Tibial nerve (tissue), 4 donors: ENCODE data around the gene TSHZ2. TPM values are rescaled to one million over a fixed set of nuclear protein-coding genes. Genes with fewer than 3 reads are reported as not detected.

ENCODE experiments used
- DNase-seq, 2 donors: peaks; one replicate each; pipeline ENCODE4 v3.0.0-alpha.2; 2019; ENCODE audit warnings: low spot score in 2 of 2
- H3K27ac ChIP-seq, 4 donors: fragments of 200-600 bp; sonication (generic) in 3 of 4; one replicate each; pipeline ENCODE4 v1.5.1; 2017 to 2019; ENCODE audit warnings: mild to moderate bottlenecking in 1 of 4
- H3K27me3 ChIP-seq, 2 donors: fragments of 200-600 bp; sonication (generic) in 1 of 2; one replicate each; pipeline versions ENCODE4 v1.5.1 to v1.6.0; 2017 to 2019
- H3K36me3 ChIP-seq, 3 donors: fragments of 200-600 bp; sonication (generic); one replicate each; pipeline ENCODE4 v1.5.1; 2018 to 2019
- H3K4me1 ChIP-seq, 4 donors: fragments of 200-600 bp; sonication (generic) in 3 of 4; one replicate each; pipeline ENCODE4 v1.5.1; 2017 to 2019
- H3K4me3 ChIP-seq, 4 donors: fragments of 200-600 bp; sonication (generic) in 3 of 4; one replicate each; pipeline ENCODE4 v1.5.1; 2017 to 2019; ENCODE audit warnings: mild to moderate bottlenecking in 1 of 4, moderate library complexity in 1 of 4
- H3K9me3 ChIP-seq, 4 donors: fragments of 200-600 bp; sonication (generic) in 3 of 4; one replicate each; pipeline ENCODE4 v1.5.1; 2017 to 2019
- EP300 ChIP-seq, 2 donors: sonication (generic); formaldehyde crosslinking; IDR thresholded peaks; one replicate each; pipeline ENCODE4 v1.6.1; 2017; ENCODE audit warnings: antibody characterized with exemption in 2 of 2, mild to moderate bottlenecking in 1 of 2
- POLR2A ChIP-seq, 2 donors: fragments of 450-650 bp; IDR thresholded peaks; one replicate each; pipeline ENCODE4 v1.6.1; 2017; ENCODE audit warnings: antibody characterized with exemption in 2 of 2, mild to moderate bottlenecking in 2 of 2, moderate library complexity in 2 of 2
- WGBS, 2 donors: methylation state at CpG; one replicate each; pipeline ENCODE4 v1.1.5; 2018; 5-methylcytosine and 5-hydroxymethylcytosine counted together
- total RNA-seq, 4 donors: library from RNA; depleted of rRNA; stranded (reverse); fragments of >200 nt; gene quantifications; one replicate each; pipeline ENCODE4 v1.1.0, GENCODE V29; 2016
- TF ChIP-seq, protein P1 (sequence below), 5 experiments: fragments of 200-600 bp in 3 of 5; fragments of 450-650 bp in 2 of 5; sonication (generic) in 3 of 5; IDR thresholded peaks; one replicate each; pipeline ENCODE4 v1.5.1; 2016 to 2019; ENCODE audit warnings: antibody characterized with exemption in 5 of 5, mild to moderate bottlenecking in 3 of 5, moderate library complexity in 2 of 5

The TSHZ2 gene
- total RNA-seq, 4 donors from 2014 or later, result 20.9 to 33.7 (median 25.1) TPM

DNA sequence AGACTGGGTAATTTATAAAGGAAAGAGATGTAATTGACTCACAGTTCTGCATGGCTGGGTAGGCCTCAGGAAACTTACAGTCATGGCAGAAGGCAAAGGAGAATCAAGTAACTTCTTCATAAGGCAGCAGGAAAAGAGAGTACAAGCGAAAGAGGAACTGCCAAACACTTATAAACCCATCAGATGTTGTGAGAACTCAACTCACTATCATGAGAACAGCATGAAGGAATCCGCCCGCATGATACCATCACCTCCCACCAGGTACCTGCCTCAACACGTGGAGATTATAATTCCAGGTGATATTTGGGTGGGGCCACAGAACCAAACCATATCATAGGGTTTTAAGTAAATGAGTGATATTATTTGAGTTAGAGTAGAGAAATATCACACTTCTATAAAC is 189.3 kb downstream of the TSHZ2 start:
- H3K4me3 ChIP-seq, result no peak overlapping the region

DNA sequence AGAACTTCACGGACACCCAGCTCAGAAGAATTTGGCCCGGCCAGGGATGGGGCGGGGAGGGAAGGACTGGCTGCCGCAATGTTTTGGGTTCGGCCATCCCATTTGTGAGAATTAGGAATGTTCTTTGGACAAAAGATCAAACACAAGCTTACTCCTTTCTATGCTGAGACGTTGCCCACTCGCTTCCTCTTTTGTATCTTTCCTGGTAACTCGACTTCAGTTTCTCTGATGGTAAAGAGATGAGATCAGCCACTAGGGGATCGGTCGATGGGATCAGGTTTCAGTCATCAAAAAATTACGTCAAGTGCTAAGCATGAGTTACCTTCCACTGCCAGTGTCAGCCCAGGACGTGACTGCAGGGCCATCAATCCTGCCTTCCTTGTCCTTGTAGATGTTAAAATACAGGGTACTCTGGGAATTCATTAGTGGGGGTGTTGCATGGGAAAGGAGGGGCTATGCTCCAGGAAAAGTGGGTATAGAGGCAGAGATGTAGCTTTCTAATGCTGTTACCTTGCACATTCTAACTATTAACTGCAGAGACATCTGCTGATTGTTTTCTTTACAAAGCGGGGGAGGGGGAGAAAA is 190.2 kb downstream of the TSHZ2 start:
- H3K4me1 ChIP-seq, result no peaks in the 10 kb centered on the region
- peak in 1 of 2 donors; percentile 69 for TF ChIP-seq EP300 (IDR thresholded peaks at IDR 0.05)
- TF ChIP-seq POLR2A (IDR thresholded peaks at IDR 0.05), result no peak
- TF ChIP-seq, protein P1, sequence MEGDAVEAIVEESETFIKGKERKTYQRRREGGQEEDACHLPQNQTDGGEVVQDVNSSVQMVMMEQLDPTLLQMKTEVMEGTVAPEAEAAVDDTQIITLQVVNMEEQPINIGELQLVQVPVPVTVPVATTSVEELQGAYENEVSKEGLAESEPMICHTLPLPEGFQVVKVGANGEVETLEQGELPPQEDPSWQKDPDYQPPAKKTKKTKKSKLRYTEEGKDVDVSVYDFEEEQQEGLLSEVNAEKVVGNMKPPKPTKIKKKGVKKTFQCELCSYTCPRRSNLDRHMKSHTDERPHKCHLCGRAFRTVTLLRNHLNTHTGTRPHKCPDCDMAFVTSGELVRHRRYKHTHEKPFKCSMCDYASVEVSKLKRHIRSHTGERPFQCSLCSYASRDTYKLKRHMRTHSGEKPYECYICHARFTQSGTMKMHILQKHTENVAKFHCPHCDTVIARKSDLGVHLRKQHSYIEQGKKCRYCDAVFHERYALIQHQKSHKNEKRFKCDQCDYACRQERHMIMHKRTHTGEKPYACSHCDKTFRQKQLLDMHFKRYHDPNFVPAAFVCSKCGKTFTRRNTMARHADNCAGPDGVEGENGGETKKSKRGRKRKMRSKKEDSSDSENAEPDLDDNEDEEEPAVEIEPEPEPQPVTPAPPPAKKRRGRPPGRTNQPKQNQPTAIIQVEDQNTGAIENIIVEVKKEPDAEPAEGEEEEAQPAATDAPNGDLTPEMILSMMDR (IDR thresholded peaks at IDR 0.05), result peak in 2 of 5 experiments; percentile 40 to 42
- H3K27me3 ChIP-seq, result no peaks in the 10 kb centered on the region
- H3K36me3 ChIP-seq, result no peaks in the 10 kb centered on the region
- peak overlapping the region in 2 of 4 donors; percentile 15 to 18 for H3K4me3 ChIP-seq
- H3K9me3 ChIP-seq, result no peaks in the 10 kb centered on the region
- H3K27ac ChIP-seq, result peak overlapping the region; percentile 38 to 80 (median 58)
- peak; percentile 21 to 61 for DNase-seq
- WGBS, 2 donors, result 21 to 30% methylated on average over 13 of the region's 13 CpGs

More for the DNA sequence above, 189.3 kb downstream of the TSHZ2 start:
- peak overlapping the region; percentile 38 to 80 (median 58) for H3K27ac ChIP-seq
- H3K4me1 ChIP-seq, result no peaks in the 10 kb centered on the region
- TF ChIP-seq, protein P1 (IDR thresholded peaks at IDR 0.05), result no peak
- TF ChIP-seq POLR2A (IDR thresholded peaks at IDR 0.05) (no peak), EP300 (IDR thresholded peaks at IDR 0.05) (no peak)
- no peaks in the 10 kb centered on the region for H3K36me3 ChIP-seq
- WGBS, 2 donors, result 91 to 92% methylated on average over 4 of the region's 4 CpGs
- H3K27me3 ChIP-seq, result no peaks in the 10 kb centered on the region
- no peaks in the 10 kb centered on the region for H3K9me3 ChIP-seq
- DNase-seq, result no peak

DNA sequence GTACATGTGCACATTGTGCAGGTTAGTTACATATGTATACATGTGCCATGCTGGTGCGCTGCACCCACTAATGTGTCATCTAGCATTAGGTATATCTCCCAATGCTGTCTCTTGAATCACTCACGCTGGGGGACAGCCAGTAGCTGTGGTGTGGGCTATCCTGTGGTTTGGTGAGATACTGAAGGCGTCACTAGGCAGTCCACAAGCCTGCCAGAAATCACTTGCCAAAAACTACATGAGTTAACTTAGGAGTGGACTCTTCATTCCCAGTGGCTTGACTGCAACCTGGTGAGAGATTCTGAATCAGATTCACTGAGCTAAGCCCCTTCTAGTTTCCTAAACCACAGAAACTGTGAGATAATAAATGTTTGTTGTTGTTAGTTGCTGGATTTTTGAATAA is 191.3 kb downstream of the TSHZ2 start:
- peak in 1 of 2 donors; percentile 45 for DNase-seq
- 75 to 85% methylated on average over 3 of the region's 3 CpGs for WGBS, 2 donors
- Histone ChIP-seq H3K9me3 (no peaks in the 10 kb centered on the region), H3K4me3 (no peak overlapping the region), H3K27ac (no peak overlapping the region), H3K36me3 (no peaks in the 10 kb centered on the region), H3K27me3 (no peaks in the 10 kb centered on the region), H3K4me1 (no peaks in the 10 kb centered on the region)
- TF ChIP-seq, protein P1 (IDR thresholded peaks at IDR 0.05), result no peak
- peak in 1 of 2 donors; percentile 15 for TF ChIP-seq EP300 (IDR thresholded peaks at IDR 0.05)
- no peak for TF ChIP-seq POLR2A (IDR thresholded peaks at IDR 0.05)

DNA sequence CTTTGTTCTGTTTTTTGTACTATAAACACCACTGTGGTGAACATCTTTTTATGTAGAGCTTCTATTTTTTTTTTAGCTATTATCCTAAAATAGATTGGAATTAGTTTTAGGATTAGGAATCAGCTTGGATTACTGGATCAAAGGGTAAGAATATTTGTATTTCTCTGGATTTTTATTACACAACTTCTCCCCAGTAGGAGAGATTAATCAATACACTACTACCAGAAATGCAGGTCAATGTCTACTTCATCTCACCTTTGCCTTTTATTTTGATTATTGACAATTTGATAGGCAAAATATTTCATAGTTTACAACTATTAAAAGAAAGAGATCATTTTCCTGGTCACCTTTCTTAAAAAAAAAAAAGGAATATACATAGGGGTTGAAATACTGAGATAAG is 191.9 kb downstream of the TSHZ2 start:
- no peak for TF ChIP-seq POLR2A (IDR thresholded peaks at IDR 0.05)
- no peak for TF ChIP-seq EP300 (IDR thresholded peaks at IDR 0.05)
- TF ChIP-seq, protein P1 (IDR thresholded peaks at IDR 0.05), result no peak
- H3K9me3 ChIP-seq, result no peaks in the 10 kb centered on the region

DNA sequence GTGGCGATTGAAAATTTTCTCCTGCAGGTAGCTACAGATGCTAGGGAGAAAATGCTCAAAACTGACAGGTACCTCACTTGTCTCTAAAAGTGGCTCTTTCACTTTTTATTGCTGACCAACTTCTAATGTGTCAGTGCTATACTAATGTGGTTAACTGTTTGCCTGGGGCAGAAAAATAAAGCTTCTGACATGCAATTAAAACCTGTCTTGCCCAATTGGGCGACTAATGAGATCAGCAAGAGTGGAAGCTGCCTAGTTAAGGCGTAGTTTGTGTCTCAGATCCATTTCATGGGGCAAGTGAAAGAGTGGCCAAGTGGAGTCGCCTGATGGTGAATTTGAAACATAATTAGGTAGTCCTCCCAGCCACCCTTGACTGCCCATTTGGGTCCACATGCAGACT is 193.3 kb downstream of the TSHZ2 start:
- DNase-seq, result no peak
- 94 to 96% methylated on average over 4 of the region's 4 CpGs for WGBS, 2 donors
- H3K27me3 ChIP-seq, result no peaks in the 10 kb centered on the region

More for the DNA sequence above, 191.9 kb downstream of the TSHZ2 start:
- H3K36me3 ChIP-seq, result no peaks in the 10 kb centered on the region
- no peaks in the 10 kb centered on the region for H3K4me1 ChIP-seq
- no peaks in the 10 kb centered on the region for H3K27me3 ChIP-seq
- no peak overlapping the region for H3K4me3 ChIP-seq
- H3K27ac ChIP-seq, result no peak overlapping the region
- DNase-seq, result no peak

More for the DNA sequence above, 193.3 kb downstream of the TSHZ2 start:
- Histone ChIP-seq H3K4me3 (no peak overlapping the region), H3K36me3 (no peaks in the 10 kb centered on the region), H3K9me3 (no peaks in the 10 kb centered on the region), H3K4me1 (no peaks in the 10 kb centered on the region), H3K27ac (no peak overlapping the region)
- TF ChIP-seq POLR2A (IDR thresholded peaks at IDR 0.05), result no peak
- TF ChIP-seq EP300 (IDR thresholded peaks at IDR 0.05), result no peak
- TF ChIP-seq, protein P1 (IDR thresholded peaks at IDR 0.05), result no peak
